ENCODE data around the gene ATMIN.

Gene ATMIN

GRCh38 chr16:80997139-80997798 is 38.4 kb upstream of the ATMIN start:
- H3K4me3 ChIP-seq (ENCODE audit: low read length) = no peak overlapping the region
- DNase-seq (ENCODE audit: low read depth) = no peak
- no peak for TF ChIP-seq CTCF (IDR thresholded peaks at IDR 0.05; ENCODE audit: insufficient read depth, low read depth, low read length, missing control alignments)

GRCh38 chr16:80997964-80998620 is 37.5 kb upstream of the ATMIN start:
- no peak for DNase-seq (ENCODE audit: low read depth)
- no peak overlapping the region for H3K4me3 ChIP-seq (ENCODE audit: low read length)
- TF ChIP-seq CTCF (IDR thresholded peaks at IDR 0.05; ENCODE audit: insufficient read depth, low read depth, low read length, missing control alignments) = no peak

- H3K4me3 ChIP-seq (ENCODE audit: low read length) = no peak overlapping the region
- TF ChIP-seq CTCF (IDR thresholded peaks at IDR 0.05; ENCODE audit: insufficient read depth, low read depth, low read length, missing control alignments) = no peak
- DNase-seq (ENCODE audit: low read depth) = no peak
These were observed 34.8 kb upstream of the ATMIN start for GRCh38 chr16:81000873-81001272.

DNA sequence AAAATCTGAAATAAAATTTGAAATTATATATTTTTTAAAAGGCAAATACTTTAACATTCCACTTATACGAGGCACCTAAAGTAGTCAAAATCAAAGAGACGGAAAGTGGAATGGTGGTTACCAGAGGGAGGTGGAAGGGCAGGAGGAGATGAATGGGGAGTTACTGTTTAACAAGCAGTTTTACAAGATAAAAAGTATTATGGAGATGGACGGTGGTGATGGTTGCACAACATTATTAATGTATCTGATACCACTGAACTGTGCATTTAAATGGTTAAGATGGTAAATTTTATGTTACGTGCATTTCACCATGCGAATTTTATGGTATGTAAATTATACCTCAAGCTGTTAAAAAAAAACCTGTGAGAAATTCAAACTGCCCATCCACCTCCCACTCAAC is 34.3 kb upstream of the ATMIN start:
- no peak overlapping the region for H3K4me3 ChIP-seq (ENCODE audit: low read length)
- no peak for DNase-seq (ENCODE audit: low read depth)
- no peak for TF ChIP-seq CTCF (IDR thresholded peaks at IDR 0.05; ENCODE audit: insufficient read depth, low read depth, low read length, missing control alignments)

- no peak for DNase-seq (ENCODE audit: low read depth)
- no peak for TF ChIP-seq CTCF (IDR thresholded peaks at IDR 0.05; ENCODE audit: insufficient read depth, low read depth, low read length, missing control alignments)
- no peak overlapping the region for H3K4me3 ChIP-seq (ENCODE audit: low read length)
These were observed 32.6 kb upstream of the ATMIN start for GRCh38 chr16:81003064-81003463.

- peak; percentile 29 for DNase-seq (ENCODE audit: low read depth)
- TF ChIP-seq CTCF (IDR thresholded peaks at IDR 0.05; ENCODE audit: insufficient read depth, low read depth, low read length, missing control alignments) = no peak
- no peak overlapping the region for H3K4me3 ChIP-seq (ENCODE audit: low read length)
These were observed 31.8 kb upstream of the ATMIN start for GRCh38 chr16:81003610-81004460.

Data from epithelial cell of esophagus (primary cell).